ENCODE data around the gene FAM186B.

DNA sequence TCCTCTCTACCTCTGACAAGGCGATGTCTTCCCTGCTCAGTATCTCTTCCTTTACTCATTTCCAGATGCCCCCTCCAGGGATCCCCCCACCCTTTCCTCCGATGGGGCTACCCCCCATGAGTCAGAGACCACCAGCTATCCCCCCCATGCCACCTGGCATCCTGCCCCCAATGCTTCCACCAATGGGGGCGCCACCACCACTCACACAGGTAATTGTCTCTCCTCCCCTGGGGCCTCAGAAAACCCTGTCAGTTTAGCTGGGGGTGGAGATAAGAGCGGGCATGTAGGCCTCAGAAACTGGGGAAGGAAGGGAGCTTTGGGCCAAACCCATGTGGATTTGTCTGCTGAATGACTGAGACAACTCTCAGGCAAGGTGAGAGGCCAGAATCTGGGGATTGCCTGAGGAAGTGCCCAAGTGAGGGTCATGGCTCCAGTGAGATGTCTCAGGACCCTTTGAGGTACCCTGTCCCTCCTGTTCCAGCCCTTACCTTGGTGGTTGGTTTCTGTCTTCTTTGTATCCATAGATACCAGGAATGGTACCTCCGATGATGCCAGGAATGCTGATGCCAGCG is 26.0 kb upstream of the FAM186B start:
- no peak for TF ChIP-seq POLR2A (IDR thresholded peaks at IDR 0.05)
- TF ChIP-seq, protein P1, sequence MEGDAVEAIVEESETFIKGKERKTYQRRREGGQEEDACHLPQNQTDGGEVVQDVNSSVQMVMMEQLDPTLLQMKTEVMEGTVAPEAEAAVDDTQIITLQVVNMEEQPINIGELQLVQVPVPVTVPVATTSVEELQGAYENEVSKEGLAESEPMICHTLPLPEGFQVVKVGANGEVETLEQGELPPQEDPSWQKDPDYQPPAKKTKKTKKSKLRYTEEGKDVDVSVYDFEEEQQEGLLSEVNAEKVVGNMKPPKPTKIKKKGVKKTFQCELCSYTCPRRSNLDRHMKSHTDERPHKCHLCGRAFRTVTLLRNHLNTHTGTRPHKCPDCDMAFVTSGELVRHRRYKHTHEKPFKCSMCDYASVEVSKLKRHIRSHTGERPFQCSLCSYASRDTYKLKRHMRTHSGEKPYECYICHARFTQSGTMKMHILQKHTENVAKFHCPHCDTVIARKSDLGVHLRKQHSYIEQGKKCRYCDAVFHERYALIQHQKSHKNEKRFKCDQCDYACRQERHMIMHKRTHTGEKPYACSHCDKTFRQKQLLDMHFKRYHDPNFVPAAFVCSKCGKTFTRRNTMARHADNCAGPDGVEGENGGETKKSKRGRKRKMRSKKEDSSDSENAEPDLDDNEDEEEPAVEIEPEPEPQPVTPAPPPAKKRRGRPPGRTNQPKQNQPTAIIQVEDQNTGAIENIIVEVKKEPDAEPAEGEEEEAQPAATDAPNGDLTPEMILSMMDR (IDR thresholded peaks at IDR 0.05) = no peak

Data from Peyer's patch (tissue), 4 donors.